ENCODE data around the gene MPST. TPM values are rescaled to one million over a fixed set of nuclear protein-coding genes. Genes with fewer than 3 reads are reported as not detected.
A peak's percentile ranks its signal among the peaks of the same experiment; 100 is the strongest.

The MPST gene
- total and polyA plus RNA-seq, 8 donors, result 46.4 to 161 (median 51.6) TPM

- ATAC-seq, result no peak
- Histone ChIP-seq H3K4me3 (no peak overlapping the region), H3K4me1 (no peaks in the 10 kb centered on the region), H3K9me3 (no peaks in the 10 kb centered on the region), H3K27ac (no peak overlapping the region), H3K36me3 (no peaks in the 10 kb centered on the region), H3K27me3 (no peaks in the 10 kb centered on the region)
- TF ChIP-seq CTCF (IDR thresholded peaks at IDR 0.05), result no peak
- intact Hi-C loops (cut with DNase I), result no loop called here
- no peak for DNase-seq
- FAIRE-seq, result no peak
- 46 to 61% methylated on average over 6 of the region's 6 CpGs for WGBS, 2 donors
These were observed 28.3 kb upstream of the MPST start for GRCh38 chr22:36991206-36991605.

GRCh38 chr22:36997746-36998145 lies 21.8 kb upstream of the MPST start:
- H3K4me1 ChIP-seq, result no peaks in the 10 kb centered on the region
- H3K27ac ChIP-seq, result no peak overlapping the region
- intact Hi-C loops (cut with DNase I), result no loop called here
- no peaks in the 10 kb centered on the region for H3K9me3 ChIP-seq
- no peaks in the 10 kb centered on the region for H3K36me3 ChIP-seq
- ATAC-seq (no peak), FAIRE-seq (no peak), DNase-seq (no peak)
- TF ChIP-seq CTCF (IDR thresholded peaks at IDR 0.05), result no peak
- WGBS, 2 donors, result 69 to 84% methylated on average over 2 of the region's 2 CpGs
- H3K4me3 ChIP-seq, result no peak overlapping the region
- no peaks in the 10 kb centered on the region for H3K27me3 ChIP-seq

GRCh38 chr22:36998620-36999351 lies 20.8 kb upstream of the MPST start:
- Histone ChIP-seq H3K4me3 (no peak overlapping the region), H3K36me3 (no peaks in the 10 kb centered on the region), H3K27me3 (no peaks in the 10 kb centered on the region), H3K4me1 (no peaks in the 10 kb centered on the region), H3K9me3 (no peaks in the 10 kb centered on the region), H3K27ac (no peak overlapping the region)
- FAIRE-seq (no peak), DNase-seq (no peak), ATAC-seq (no peak)
- WGBS, 2 donors, result 77 to 89% methylated on average over 9 of the region's 9 CpGs
- intact Hi-C loops (cut with DNase I), result no loop called here
- TF ChIP-seq CTCF (IDR thresholded peaks at IDR 0.05), result no peak

- Histone ChIP-seq H3K4me1 (no peaks in the 10 kb centered on the region), H3K9me3 (no peaks in the 10 kb centered on the region), H3K27ac (no peak overlapping the region), H3K4me3 (no peak overlapping the region), H3K27me3 (no peaks in the 10 kb centered on the region), H3K36me3 (no peaks in the 10 kb centered on the region)
- DNase-seq, result no peak
- intact Hi-C loops (cut with DNase I), result no loop called here
- ATAC-seq, result peak in 2 of 4 donors; percentile 38 to 61
- WGBS, 2 donors, result 60 to 66% methylated on average over 4 of the region's 4 CpGs
- FAIRE-seq, result no peak
- TF ChIP-seq CTCF (IDR thresholded peaks at IDR 0.05), result no peak
These were observed 20.1 kb upstream of the MPST start for GRCh38 chr22:36999463-36999862.

Data from pancreas (tissue), 10 donors.